ENCODE results near the gene FGF18. TPM values are rescaled to one million over a fixed set of nuclear protein-coding genes. Genes with fewer than 3 reads are reported as not detected.

Gene FGF18
- total and polyA plus RNA-seq, 10 of the 15 experiments (the other 5 are each of a cell fraction or from before 2014, with no cell fraction given) = 0.03 to 0.10 (median 0.06) TPM; not detected in 5

- no TSS peak for BruUV-seq (replicated peaks)
- no peaks in the 10 kb centered on the region for H3K79me2 ChIP-seq (ENCODE audit: control insufficient read depth, insufficient read depth, low read length)
- H3K9ac ChIP-seq (ENCODE audit: control insufficient read depth, insufficient read depth, low read length) = no peak overlapping the region
- no peak overlapping the region for H3K27ac ChIP-seq (ENCODE audit: control insufficient read depth, insufficient read depth)
- in situ Hi-C loops (cut with MboI) (no loop called here), intact Hi-C loops (cut with micrococcal nuclease; ENCODE audit: unreplicated experiment) (no loop called here)
- no peaks in the 10 kb centered on the region for H3K4me1 ChIP-seq (ENCODE audit: control insufficient read depth, insufficient read depth, low read length)
- no peak for DNase-seq (ENCODE audit: low read depth, low spot score)
- H3K9me3 ChIP-seq (replicated peaks; ENCODE audit: control insufficient read depth, insufficient read depth, low read length) = no peaks in the 10 kb centered on the region
- no peaks in the 10 kb centered on the region for H3K36me3 ChIP-seq (ENCODE audit: control insufficient read depth in 2 of 2, insufficient read depth in 2 of 2, low read length in 1 of 2)
- 25% methylated on average over 3 of the region's 3 CpGs for WGBS (ENCODE audit: insufficient coverage, insufficient replicate concordance, low lambda C conversion rate, missing lambda C conversion rate)
- FAIRE-seq = no peak
- ChIA-PET POLR2A (no interaction called here), SMC1A (ENCODE audit: uncharacterized antibody, unreplicated experiment) (no interaction called here), RAD21 (ENCODE audit: unreplicated experiment) (no interaction called here), CTCF (no interaction called here)
- no peaks in the 10 kb centered on the region for H4K20me1 ChIP-seq (ENCODE audit: control insufficient read depth, insufficient read depth)
- TF ChIP-seq JUND (IDR thresholded peaks at IDR 0.05; ENCODE audit: low read depth, low read length) (no peak), PRDM15 (CRISPR knock-in tag; IDR thresholded peaks at IDR 0.05) (no peak), TCF3 (IDR thresholded peaks at IDR 0.05; ENCODE audit: borderline replicate concordance, insufficient read depth, low read depth, low read length) (no peak), MTA3 (IDR thresholded peaks at IDR 0.05; ENCODE audit: borderline replicate concordance, low read length) (no peak), HDGF (IDR thresholded peaks at IDR 0.05) (no peak), NBN (IDR thresholded peaks at IDR 0.05) (no peak), NR2C2 (IDR thresholded peaks at IDR 0.05; ENCODE audit: borderline replicate concordance, control insufficient read depth, insufficient read length, low read depth) (no peak), BCL11A (IDR thresholded peaks at IDR 0.05; ENCODE audit: low read depth, low read length) (no peak), ATF3 (IDR thresholded peaks at IDR 0.05; ENCODE audit: borderline replicate concordance, extremely low read depth, low read depth, low read length) (no peak), TBL1XR1 (IDR thresholded peaks at IDR 0.05; ENCODE audit: low read depth, low read length) (no peak), SUZ12 (IDR thresholded peaks at IDR 0.05; ENCODE audit: unreplicated experiment) (no peak), EZH2 (IDR thresholded peaks at IDR 0.05; ENCODE audit: borderline replicate concordance, control insufficient read depth, low read depth, low read length) (no peak), IRF5 (IDR thresholded peaks at IDR 0.05; ENCODE audit: borderline replicate concordance) (no peak), HCFC1 (IDR thresholded peaks at IDR 0.05; ENCODE audit: low read length) (no peak), POLR2AphosphoS2 (IDR thresholded peaks at IDR 0.05; ENCODE audit: low read depth, low read length) (no peak), MEF2B (IDR thresholded peaks at IDR 0.05; ENCODE audit: partially characterized antibody, poor library complexity, severe bottlenecking) (no peak), FOXK2 (IDR thresholded peaks at IDR 0.05) (no peak)
- H2AFZ ChIP-seq (ENCODE audit: control insufficient read depth, low read depth, low read length) = no peak overlapping the region
- H3K4me3 ChIP-seq = no peak overlapping the region
- no peak overlapping the region for H3K4me2 ChIP-seq (ENCODE audit: control insufficient read depth, insufficient read depth)
- ATAC-seq = no peak
- peaks cover 0 to 4% of the 10 kb centered on the region in 2 experiments; a peak in 3 of 4 replicates for H3K27me3 ChIP-seq (replicated peaks in 1 of 2; ENCODE audit: control insufficient read depth in 2 of 2, insufficient read depth in 2 of 2, low read length in 1 of 2)
These were observed 87.5 kb downstream of the FGF18 start for GRCh38 chr5:171506951-171507350.
